Measurements from ENCODE around the gene LRRC8B.
A peak's percentile ranks its signal among the peaks of the same experiment; 100 is the strongest.

The LRRC8B gene

DNA sequence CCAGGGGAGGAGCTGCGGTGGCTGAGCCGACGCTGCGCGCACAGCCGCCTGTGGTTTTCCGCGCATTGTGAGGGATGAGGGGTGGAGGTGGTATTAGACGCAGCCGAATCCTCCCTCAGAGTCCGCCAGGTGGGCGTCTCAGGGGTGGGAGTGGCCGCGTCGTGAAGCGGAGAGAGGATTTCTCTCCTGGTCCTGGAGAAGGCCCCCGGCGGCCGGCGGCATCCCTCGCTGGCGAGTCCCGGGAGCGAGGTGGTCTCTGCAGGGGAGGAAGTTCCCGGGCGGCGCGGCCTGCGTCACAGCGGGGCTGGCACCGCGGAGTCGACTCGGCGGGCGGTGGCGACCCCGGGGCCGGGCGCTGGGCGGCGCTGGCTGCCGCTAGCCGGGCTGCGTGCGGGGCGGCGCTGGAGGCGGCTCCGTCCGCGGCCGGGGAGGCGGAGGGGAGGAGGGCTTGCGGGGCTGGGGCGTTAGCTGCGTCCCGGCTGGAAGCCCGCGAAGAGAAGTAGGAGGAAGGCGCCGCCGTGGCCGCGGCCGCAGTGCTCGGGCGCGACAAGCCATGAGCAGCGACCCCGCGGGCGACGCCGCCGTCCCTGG is 108.1 kb downstream of the LRRC8B start, which contains the start of gene LRRC8C:
TSS of gene LRRC8C (plus strand) at position 464 of the 591 bp plus-strand sequence. CDS start 53,354 bp downstream, outside the sequence.
- peak; percentile 77 to 84 (median 79) for DNase-seq (ENCODE audit: low read depth in 3 of 3)

DNA sequence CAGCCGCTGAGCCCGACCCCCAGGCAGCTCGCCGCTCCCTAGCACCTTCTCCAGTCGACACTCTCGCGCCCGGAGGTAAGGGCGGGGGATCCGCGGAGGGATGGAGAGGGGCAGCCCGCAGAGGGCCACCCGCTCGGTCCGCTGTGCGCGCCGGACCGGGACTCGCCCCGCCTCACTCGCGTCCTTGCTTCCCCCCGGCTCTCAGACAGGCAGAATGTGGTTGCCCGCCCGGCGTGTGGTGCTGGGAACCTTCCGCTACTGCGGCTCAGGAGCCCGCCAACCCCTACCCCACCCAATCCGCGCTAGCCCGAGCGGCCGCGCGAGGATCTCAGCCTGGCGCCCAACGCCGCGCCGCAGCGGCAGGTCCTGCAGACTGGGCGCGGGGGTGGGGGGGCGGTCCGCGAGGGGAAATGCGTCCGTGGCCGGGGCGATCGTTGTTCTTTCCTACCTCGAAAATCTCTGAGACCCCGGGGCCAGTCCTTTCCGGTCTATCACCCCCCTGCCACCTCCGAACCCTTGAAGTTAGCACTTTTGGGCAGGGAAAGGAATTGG is 108.7 kb downstream of the LRRC8B start:
- DNase-seq (ENCODE audit: low read depth in 3 of 3), result peak in 1 of 3 experiments; percentile 18

DNA sequence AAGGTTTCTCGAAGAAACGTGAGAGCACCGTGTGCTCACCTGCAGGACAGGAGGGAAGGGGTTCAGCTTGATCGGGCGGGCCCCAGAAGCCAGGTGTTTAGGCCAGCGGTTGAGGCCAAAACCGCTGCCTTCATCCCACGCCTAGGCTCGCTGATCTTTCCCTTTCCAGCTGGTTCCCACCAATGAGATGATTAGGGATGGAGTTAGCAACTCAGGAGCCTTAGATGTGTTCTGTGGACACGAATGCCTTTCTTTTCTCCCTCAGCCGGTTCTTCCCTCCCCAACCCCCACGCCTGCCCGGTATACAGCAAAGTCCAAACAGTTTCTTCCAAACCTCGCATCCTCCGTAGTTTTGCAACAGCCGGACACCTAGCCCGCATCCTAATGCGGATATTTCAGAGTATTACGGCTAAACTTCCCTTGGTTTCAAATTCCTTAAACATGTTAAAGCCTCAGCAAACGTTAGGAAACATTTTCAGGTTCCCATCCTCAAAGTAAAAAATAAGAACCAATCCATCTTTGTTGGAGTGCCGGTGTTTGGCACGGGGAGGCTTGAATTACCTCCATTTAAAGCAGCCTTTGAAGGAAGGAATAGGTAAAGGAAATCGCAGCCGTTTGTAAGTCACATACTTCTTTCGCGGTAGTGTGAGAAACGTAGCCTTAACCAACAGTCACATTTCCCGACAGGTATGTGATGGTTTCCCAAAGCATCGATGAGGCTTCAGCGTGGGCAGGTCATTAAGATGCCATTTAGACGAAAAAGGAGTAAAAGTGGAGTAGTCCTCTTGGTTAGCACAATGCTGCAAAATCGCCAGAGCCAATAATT is 109.4 kb downstream of the LRRC8B start:
- peak in 1 of 3 experiments; percentile 13 for DNase-seq (ENCODE audit: low read depth in 3 of 3)

DNA sequence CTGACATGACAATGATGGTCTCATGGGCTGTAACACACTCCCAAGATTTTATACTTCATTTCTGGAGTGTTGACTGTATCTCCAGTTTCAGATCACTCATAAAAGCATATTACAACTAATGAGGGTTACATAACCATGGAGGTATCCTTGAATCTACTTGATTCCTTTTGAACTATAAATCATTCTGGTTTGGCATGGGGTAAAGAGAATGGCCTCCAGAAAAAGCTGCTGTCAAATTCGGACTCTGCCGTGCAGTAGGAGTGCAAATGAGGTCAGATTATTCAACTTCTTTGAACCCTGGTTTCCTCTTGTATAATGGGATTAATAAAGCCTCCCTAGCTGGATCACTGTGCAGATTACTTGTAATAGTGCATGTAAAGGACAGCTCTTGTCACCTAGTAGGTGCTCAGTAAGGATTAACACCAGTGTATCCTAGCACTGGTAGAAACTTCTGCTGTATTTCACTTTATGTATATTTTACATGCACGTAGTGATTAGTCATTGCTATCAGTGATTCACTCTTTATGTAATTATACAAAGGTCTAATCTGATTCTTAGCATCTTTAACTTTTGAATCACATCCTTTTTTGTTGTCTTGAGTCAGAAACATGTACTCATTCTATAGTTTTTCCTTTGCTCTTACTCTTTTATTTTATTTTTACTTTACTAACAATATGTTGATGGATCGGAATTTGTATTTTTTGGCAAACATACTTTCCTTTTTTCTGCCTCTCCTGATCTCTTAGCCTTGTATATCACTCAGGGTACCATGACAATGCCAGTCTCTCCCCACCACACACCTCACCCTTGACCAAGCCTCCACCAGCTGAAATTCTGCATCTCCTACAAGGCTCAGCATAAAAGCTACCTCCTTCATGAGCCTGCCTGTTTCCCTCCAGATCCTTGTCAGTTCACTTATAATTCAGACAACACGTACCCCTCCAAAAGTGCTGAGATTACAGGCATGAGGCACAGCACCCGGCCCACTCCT is 111.5 kb downstream of the LRRC8B start:
- DNase-seq (ENCODE audit: low read depth in 3 of 3), result no peak

DNA sequence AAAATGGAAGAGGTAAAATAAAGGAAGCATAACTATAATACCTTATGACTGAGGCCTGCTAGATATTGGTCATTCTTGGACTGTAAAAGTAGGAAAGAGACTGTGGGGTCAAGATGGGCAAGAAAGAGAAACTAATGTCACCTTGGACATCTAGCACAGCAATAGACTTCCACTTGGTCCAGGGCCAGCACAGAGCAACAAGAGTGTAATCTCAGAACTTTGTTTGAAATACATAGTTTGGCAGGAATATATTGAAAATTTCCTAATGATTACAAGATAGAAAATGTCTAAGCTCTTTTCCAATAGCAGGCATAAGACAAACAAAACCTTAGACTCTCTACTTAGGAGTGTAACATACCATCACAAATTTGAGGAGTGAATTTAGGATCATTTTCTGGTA is 112.9 kb downstream of the LRRC8B start:
- DNase-seq (ENCODE audit: low read depth in 3 of 3), result no peak

DNA sequence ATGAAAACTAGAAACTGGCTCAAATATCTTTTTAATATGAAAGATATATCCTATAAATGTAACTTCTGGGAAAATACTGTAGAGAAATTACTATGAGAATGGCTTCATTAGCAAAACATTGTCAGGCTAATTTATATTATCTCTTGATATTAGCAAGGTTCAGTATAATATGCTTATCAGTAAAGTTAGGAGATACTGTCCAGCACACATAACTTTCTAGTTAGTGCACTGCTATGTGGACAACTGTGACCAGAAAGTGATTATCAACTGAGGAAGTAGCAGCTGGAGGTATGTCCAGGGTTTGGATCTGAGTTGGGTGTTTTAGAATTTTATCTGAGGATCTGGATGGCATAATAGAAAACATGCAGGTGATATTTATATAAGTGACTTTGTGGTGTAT is 115.8 kb downstream of the LRRC8B start:
- no peak for DNase-seq (ENCODE audit: low read depth in 3 of 3)

DNA sequence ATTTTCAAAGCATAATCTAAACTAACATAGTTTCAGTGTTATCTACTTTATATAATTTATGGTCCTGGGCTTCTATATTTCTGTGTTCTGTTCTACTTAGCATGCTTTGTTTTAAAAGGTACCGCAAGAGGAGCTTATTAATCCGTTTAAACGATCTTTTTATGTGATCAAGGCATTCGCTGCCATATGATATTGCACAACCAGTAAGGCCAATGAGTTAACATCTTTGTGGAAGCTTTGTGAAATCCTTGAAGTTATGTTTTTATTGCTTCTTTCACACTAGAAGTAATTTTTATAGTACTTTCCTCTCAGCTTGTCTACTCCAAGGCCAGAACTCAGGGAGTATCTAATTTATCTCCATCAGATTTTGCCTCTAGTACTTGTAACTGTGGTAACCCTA is 117.2 kb downstream of the LRRC8B start:
- DNase-seq (ENCODE audit: low read depth in 3 of 3), result no peak

DNA sequence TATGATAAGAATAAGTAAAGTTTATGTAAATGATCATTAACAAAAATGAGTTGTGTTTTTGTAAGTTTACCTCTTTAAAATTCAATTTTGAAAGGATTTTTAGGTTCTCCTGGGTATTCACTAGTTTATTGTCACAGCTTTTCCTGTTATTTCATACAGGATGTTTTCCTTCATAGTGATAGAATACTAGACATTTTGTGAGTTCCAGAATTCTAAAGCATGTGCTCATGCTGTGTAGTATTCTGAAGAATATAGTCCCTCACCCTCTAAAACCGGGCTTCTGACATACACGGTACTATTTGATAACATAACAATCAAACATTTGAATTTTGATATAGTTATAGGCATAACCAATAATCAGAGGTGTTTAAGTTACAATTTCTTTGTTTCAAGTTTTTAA is 118.9 kb downstream of the LRRC8B start:
- DNase-seq (ENCODE audit: low read depth in 3 of 3), result no peak

DNA sequence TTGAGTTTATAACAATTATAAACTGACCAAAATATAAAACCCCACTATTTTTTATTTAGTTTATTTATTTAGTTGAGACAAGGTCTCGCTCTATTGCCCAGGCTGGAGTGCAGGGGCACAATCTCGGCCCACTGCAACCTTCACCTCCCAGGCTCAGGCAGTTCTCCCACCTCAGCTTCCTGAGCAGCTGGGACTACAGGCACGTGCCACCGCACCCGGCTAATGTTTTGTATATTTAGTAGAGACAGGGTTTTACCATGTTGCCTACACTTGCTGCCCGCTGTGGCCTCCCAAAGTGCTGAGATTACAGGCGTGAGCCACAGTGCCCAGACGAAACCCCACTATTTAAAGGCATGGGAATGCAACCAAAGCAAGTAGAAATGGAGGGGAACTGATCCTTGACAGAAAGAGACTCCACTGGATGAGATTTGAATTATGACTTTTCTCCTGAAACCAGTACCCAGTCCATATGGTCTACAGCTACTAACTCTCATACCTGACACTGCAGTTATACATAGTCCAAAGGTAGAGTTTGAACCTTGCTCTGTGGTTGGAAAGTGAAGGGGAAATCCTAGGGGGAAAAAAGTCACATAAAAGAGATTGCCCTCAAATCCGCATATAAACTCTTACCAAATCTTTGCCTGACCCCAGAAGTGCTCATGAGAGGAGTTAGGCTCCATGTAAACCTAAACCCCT is 119.6 kb downstream of the LRRC8B start:
- DNase-seq (ENCODE audit: low read depth in 3 of 3), result no peak

DNA sequence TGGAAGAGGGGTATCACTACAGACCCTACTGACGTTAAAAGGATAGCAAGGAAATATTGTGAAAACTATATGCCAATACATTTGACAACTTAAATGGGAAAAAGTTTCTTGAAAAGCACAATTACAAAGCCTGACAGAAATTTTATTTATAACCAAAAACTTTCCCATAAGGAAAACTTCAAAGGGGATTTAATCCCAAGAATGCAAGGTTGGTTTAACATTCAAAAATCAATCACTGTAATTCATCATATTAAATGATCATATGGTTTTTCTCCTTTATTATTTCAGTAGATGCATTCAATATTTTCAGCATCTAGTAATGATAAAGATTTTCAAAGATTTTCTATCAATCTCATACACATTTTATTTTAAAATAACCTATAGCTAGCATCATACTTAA is 121.6 kb downstream of the LRRC8B start:
- DNase-seq (ENCODE audit: low read depth in 3 of 3), result no peak

Measured in stimulated activated CD4-positive, alpha-beta T cell treated with anti-CD3 and anti-CD28 coated beads, TNF-alpha, amount 100 ng/mL, for 4 hours (primary cell).